Activated CD4-positive, alpha-beta T cell treated with anti-CD3 and anti-CD28 coated beads, Interleukin-2, amount 10 ng/mL, durations not matched to agents 7 days and 5 days (primary cell): Measurements from ENCODE around the gene CLASRP. TPM values are rescaled to one million over a fixed set of nuclear protein-coding genes. Genes with fewer than 3 reads are reported as not detected.

Experiments
- CTCF ChIA-PET: fragments of 350-600 bp; sonication (Branson Sonifier 250); formaldehyde crosslinking; loops from one replicate; lab custom pipeline; 2021; ENCODE audit warnings: antibody characterized with exemption; lab: Charles Lee
- POLR2A ChIA-PET: fragments of 350-600 bp; sonication (Branson Sonifier 250); formaldehyde crosslinking; loops from one replicate; lab custom pipeline; 2021; ENCODE audit warnings: antibody characterized with exemption; lab: Charles Lee
- DNase-seq: peaks from one replicate; pipeline ENCODE4 v3.0.0-alpha.2; 2020
- H3K27ac Mint-ChIP-seq: one replicate; pipeline ENCODE4 v1.8.0; 2021; ENCODE audit warnings: mild to moderate bottlenecking, moderate library complexity, mixed read lengths
- H3K27me3 Mint-ChIP-seq: one replicate; pipeline ENCODE4 v1.8.0; 2021; ENCODE audit warnings: mixed read lengths
- H3K36me3 Mint-ChIP-seq: one replicate; pipeline ENCODE4 v1.8.0; 2021; ENCODE audit warnings: low read depth, mixed read lengths
- H3K4me1 Mint-ChIP-seq: one replicate; pipeline ENCODE4 v1.8.0; 2021; ENCODE audit warnings: mixed read lengths
- H3K4me3 Mint-ChIP-seq: one replicate; pipeline ENCODE4 v1.8.0; 2021; ENCODE audit warnings: mild to moderate bottlenecking, moderate library complexity, mixed read lengths
- H3K9me3 Mint-ChIP-seq: one replicate; pipeline ENCODE4 v1.8.0; 2021; ENCODE audit warnings: mixed read lengths
- total RNA-seq, 2 experiments: library from RNA; stranded (reverse); gene quantifications; one replicate each; pipeline ENCODE4 v1.2.3, GENCODE V29; 2021

The CLASRP gene
- total RNA-seq, 2 experiments from 2014 or later, result 101 to 109 TPM

DNA sequence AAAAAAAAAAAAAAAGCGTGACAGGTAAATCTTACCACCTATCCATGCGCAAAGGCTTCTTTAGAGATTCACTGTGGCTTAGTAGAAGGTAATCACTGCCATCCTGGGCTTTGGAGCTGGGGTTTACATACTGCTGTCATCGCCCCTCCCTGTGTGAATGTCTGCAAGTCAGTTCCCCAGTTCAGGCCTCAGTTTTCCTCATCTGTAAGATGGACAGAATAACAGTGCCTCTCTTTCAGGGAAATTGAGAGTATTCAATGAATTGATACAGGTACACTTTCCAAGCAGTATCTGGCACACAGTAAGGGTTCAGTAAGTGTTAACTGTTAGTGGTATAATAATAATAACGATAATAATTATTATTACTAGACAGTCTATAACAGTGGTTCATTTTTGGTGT, 35.4 kb upstream of the CLASRP start:
- H3K4me3 Mint-ChIP-seq, result no peak overlapping the region
- peaks cover 29% of the 10 kb centered on the region for H3K4me1 Mint-ChIP-seq
- H3K36me3 Mint-ChIP-seq, result peaks cover 7% of the 10 kb centered on the region
- H3K27me3 Mint-ChIP-seq, result no peaks in the 10 kb centered on the region
- no peaks in the 10 kb centered on the region for H3K9me3 Mint-ChIP-seq
- ChIA-PET POLR2A (no interaction called here), CTCF (no interaction called here)
- no peak for DNase-seq
- peak overlapping the region; percentile 71 for H3K27ac Mint-ChIP-seq

- no peak for DNase-seq
- H3K4me1 Mint-ChIP-seq, result peaks cover 22% of the 10 kb centered on the region
- H3K27ac Mint-ChIP-seq, result peak overlapping the region; percentile 50
- ChIA-PET POLR2A (no interaction called here), CTCF (no interaction called here)
- no peaks in the 10 kb centered on the region for H3K27me3 Mint-ChIP-seq
- peaks cover 7% of the 10 kb centered on the region for H3K36me3 Mint-ChIP-seq
- no peaks in the 10 kb centered on the region for H3K9me3 Mint-ChIP-seq
- H3K4me3 Mint-ChIP-seq, result no peak overlapping the region
These were observed 33.1 kb upstream of the CLASRP start for GRCh38 chr19:45005787-45006186.

DNA sequence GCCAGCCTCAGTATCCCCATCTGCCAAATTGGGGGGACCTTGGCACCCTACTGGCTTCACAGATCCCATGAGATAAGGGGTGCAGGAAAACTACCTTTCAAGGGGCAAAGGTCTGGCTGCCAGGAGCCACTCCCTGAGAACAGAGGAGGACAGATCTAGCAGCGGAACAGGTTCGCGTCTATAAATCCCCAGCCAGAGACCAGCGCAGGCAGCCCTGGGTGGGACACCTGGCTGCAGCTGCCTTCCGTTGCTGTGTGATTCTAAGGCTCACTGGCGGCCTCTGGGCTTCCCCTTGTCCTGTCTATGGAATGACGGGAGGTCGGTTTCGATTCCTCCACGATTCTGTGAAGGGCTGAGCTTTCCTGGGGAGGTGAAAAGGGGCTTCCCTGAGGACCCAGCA, 30.3 kb upstream of the CLASRP start:
- ChIA-PET POLR2A (no interaction called here), CTCF (no interaction called here)
- no peaks in the 10 kb centered on the region for H3K27me3 Mint-ChIP-seq
- H3K27ac Mint-ChIP-seq, result peak overlapping the region; percentile 36
- DNase-seq, result no peak
- peaks cover 8% of the 10 kb centered on the region for H3K4me1 Mint-ChIP-seq
- H3K9me3 Mint-ChIP-seq, result no peaks in the 10 kb centered on the region
- no peak overlapping the region for H3K4me3 Mint-ChIP-seq
- peaks cover 5% of the 10 kb centered on the region for H3K36me3 Mint-ChIP-seq

DNA sequence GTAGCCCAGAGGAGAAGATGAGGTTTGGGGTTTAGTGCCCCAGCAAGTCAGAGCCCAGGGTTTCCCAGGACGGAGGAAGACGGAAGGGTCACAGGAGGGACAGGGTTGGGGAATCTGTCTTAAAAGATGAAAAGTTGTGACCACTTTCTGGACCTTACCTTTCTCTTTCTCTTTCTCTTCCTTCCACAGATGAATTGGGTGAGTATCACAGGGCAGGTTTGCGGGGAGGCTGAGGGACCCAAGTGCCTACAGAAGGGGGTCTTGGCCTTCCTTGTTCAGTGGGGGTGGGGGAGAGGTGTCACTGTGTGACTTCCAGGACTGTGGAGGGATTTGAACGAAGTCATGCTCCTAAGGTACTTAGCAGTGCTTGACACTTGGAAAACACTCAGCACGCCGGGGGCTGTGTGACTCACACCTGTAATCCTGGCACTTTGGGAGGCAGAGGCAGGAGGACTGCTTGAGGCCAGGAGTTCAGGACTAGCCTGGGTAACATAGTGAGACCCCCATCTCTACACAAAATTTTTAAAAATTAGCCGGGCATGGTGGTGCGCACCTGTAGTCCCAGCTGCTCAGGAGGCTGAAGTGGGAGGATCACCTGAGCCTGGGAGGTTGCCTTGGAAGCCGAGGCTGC, 29.1 kb upstream of the CLASRP start:
- ChIA-PET CTCF (no interaction called here), POLR2A (no interaction called here)
- peaks cover 5% of the 10 kb centered on the region for H3K36me3 Mint-ChIP-seq
- no peaks in the 10 kb centered on the region for H3K9me3 Mint-ChIP-seq
- no peak overlapping the region for H3K4me3 Mint-ChIP-seq
- peak overlapping the region; percentile 9 for H3K27ac Mint-ChIP-seq
- DNase-seq, result no peak
- peaks cover 8% of the 10 kb centered on the region for H3K4me1 Mint-ChIP-seq
- no peaks in the 10 kb centered on the region for H3K27me3 Mint-ChIP-seq

- Mint-ChIP-seq H3K9me3 (no peaks in the 10 kb centered on the region), H3K27me3 (no peaks in the 10 kb centered on the region), H3K4me1 (peaks cover 8% of the 10 kb centered on the region), H3K36me3 (peaks cover 5% of the 10 kb centered on the region), H3K27ac (no peak overlapping the region), H3K4me3 (no peak overlapping the region)
- DNase-seq, result no peak
- ChIA-PET POLR2A (no interaction called here), CTCF (no interaction called here)
These were observed 28.5 kb upstream of the CLASRP start for GRCh38 chr19:45010306-45010705.

GRCh38 chr19:45011959-45012358, 26.9 kb upstream of the CLASRP start:
- no peak for DNase-seq
- Mint-ChIP-seq H3K9me3 (no peaks in the 10 kb centered on the region), H3K4me3 (no peak overlapping the region), H3K36me3 (peaks cover 2% of the 10 kb centered on the region), H3K4me1 (peaks cover 6% of the 10 kb centered on the region), H3K27ac (no peak overlapping the region), H3K27me3 (no peaks in the 10 kb centered on the region)
- POLR2A ChIA-PET, result no interaction called here
- CTCF ChIA-PET, result no interaction called here

DNA sequence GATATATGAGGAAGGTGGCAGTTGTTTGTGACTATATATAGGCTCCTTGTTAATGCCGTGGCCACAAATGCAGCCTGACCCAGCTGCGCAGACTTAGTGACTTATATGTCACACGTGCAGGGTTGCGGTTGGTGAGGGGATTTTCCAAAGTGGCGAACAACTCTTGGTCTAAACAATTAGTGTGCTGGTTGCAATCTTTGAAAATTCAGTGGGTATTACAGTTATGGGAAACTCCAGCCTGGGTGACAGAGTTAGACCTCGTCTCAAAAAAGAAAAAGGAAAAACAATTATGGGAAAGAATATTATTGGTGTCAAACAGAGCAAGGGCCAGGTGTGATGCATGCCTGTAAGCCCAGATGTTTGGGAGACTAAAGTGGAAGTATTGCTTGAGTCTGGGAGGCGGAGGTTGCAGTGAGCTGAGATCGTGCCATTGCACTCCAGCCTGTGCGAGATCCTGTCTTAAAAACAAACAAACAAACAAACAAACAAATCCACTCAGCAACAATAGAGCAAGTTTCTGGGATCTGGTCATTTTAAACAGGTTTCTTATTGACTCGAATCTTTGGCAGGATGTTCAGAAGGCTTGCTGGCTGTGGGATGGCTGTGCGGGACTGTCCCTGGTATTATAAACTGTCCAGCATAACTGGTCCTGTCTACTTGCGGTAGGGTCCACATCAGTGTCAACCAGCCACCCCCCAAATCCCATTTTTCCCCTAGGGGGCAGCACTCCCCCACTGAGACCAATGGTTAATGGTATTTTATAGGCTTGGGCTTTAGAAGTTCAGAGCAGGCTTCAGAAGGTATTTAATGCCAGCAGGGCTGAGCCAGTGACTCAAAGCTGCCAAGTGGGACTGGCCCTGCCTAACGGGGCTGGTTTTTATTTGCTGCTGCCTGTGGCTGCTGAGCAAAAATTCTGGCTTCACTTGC, 22.2 kb upstream of the CLASRP start:
- Mint-ChIP-seq H3K36me3 (peaks cover 3% of the 10 kb centered on the region), H3K4me3 (no peak overlapping the region), H3K9me3 (no peaks in the 10 kb centered on the region), H3K4me1 (peaks cover 5% of the 10 kb centered on the region), H3K27me3 (no peaks in the 10 kb centered on the region), H3K27ac (peak overlapping the region; percentile 65)
- POLR2A ChIA-PET, result no interaction called here
- CTCF ChIA-PET, result interaction anchor here (1.0 kb wide), 1 partner anchor 62 kb away, joined by 3 read pairs; no protein-coding TSS in a partner anchor
- DNase-seq, result peak; percentile 79

- POLR2A ChIA-PET, result no interaction called here
- Mint-ChIP-seq H3K4me3 (no peak overlapping the region), H3K27ac (no peak overlapping the region)
These were observed 19.7 kb upstream of the CLASRP start for GRCh38 chr19:45019187-45019586.

GRCh38 chr19:45020071-45020470, 18.8 kb upstream of the CLASRP start:
- ChIA-PET CTCF (no interaction called here), POLR2A (no interaction called here)
- DNase-seq, result no peak
- Mint-ChIP-seq H3K4me1 (peaks cover 5% of the 10 kb centered on the region), H3K4me3 (no peak overlapping the region), H3K9me3 (no peaks in the 10 kb centered on the region), H3K27me3 (no peaks in the 10 kb centered on the region), H3K27ac (no peak overlapping the region), H3K36me3 (peaks cover 3% of the 10 kb centered on the region)

More at GRCh38 chr19:45019187-45019586, 19.7 kb upstream of the CLASRP start:
- CTCF ChIA-PET, result no interaction called here
- no peak for DNase-seq
- no peaks in the 10 kb centered on the region for H3K27me3 Mint-ChIP-seq
- H3K9me3 Mint-ChIP-seq, result no peaks in the 10 kb centered on the region
- H3K36me3 Mint-ChIP-seq, result peaks cover 3% of the 10 kb centered on the region
- peaks cover 5% of the 10 kb centered on the region for H3K4me1 Mint-ChIP-seq

DNA sequence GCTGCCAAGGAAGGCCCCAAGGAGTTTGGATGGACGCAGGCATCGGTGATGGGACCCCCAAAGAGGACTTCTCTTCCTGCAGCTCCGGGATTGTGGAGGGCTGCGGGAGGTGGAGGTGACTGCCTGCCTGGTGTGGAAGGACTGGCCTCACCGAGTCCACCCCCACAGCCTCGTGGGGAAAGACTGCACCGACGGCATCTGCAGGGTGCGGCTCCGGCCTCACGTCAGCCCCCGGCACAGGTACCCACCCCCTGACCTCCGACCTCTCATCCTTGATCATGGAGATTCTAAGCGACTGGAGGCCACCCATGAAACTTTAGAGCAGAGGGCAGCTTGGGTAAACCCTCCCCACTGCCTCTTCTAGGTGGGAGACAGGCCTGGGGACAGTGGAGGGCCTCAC, 16.9 kb upstream of the CLASRP start:
- Mint-ChIP-seq H3K4me3 (no peak overlapping the region), H3K27me3 (no peaks in the 10 kb centered on the region), H3K27ac (no peak overlapping the region), H3K36me3 (peaks cover 3% of the 10 kb centered on the region), H3K4me1 (no peaks in the 10 kb centered on the region), H3K9me3 (no peaks in the 10 kb centered on the region)
- no peak for DNase-seq
- POLR2A ChIA-PET, result no interaction called here
- CTCF ChIA-PET, result interaction anchor here (0.6 to 1.9 kb wide), 5 partner anchors 17 to 156 kb away, joined by 3 to 5 read pairs (median 3); partner anchors contain the start of genes CLASRP, CLPTM1 and TRAPPC6A

DNA sequence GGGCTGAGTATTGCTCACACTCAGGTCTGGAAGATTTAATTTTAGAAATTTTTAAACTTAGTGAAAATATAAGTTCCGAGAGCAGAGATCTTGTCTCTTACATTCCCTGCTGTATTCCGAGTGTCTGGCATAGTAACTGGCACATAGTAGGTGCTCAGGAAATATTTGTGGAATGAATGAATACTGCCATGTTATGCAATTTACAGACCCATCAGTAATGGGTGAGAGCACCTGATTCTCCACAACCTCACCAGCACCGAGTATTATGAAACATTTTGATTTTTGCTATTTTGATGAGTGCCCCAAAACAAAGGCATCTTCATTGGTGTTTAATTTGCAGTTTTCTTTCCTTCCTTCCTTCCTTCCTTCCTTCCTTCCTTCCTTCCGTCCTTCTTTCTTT, 15.8 kb upstream of the CLASRP start:
- H3K27me3 Mint-ChIP-seq, result no peaks in the 10 kb centered on the region
- H3K36me3 Mint-ChIP-seq, result peaks cover 5% of the 10 kb centered on the region
- no peak for DNase-seq
- no peak overlapping the region for H3K27ac Mint-ChIP-seq
- ChIA-PET POLR2A (no interaction called here), CTCF (interaction anchor here (0.7 to 1.1 kb wide), 3 partner anchors 16 to 120 kb away, joined by 3 to 4 read pairs (median 3); partner anchors contain the start of gene CLASRP)
- no peaks in the 10 kb centered on the region for H3K4me1 Mint-ChIP-seq
- H3K9me3 Mint-ChIP-seq, result no peaks in the 10 kb centered on the region
- peak overlapping the region; percentile 51 for H3K4me3 Mint-ChIP-seq

GRCh38 chr19:45025264-45025663, 13.6 kb upstream of the CLASRP start:
- H3K36me3 Mint-ChIP-seq, result peaks cover 6% of the 10 kb centered on the region
- H3K4me1 Mint-ChIP-seq, result no peaks in the 10 kb centered on the region
- DNase-seq, result no peak
- H3K27me3 Mint-ChIP-seq, result no peaks in the 10 kb centered on the region
- ChIA-PET POLR2A (no interaction called here), CTCF (interaction anchor here (0.9 to 1.2 kb wide), 2 partner anchors 24 to 63 kb away, joined by 4 to 12 read pairs; partner anchors contain the start of gene RELB)
- H3K4me3 Mint-ChIP-seq, result no peak overlapping the region
- no peak overlapping the region for H3K27ac Mint-ChIP-seq
- H3K9me3 Mint-ChIP-seq, result no peaks in the 10 kb centered on the region

- Mint-ChIP-seq H3K4me3 (no peak overlapping the region), H3K4me1 (no peaks in the 10 kb centered on the region), H3K27me3 (no peaks in the 10 kb centered on the region), H3K36me3 (peaks cover 13% of the 10 kb centered on the region), H3K9me3 (no peaks in the 10 kb centered on the region), H3K27ac (no peak overlapping the region)
- POLR2A ChIA-PET, result no interaction called here
- CTCF ChIA-PET, result interaction anchor here (0.7 to 2.0 kb wide), 4 partner anchors 12 to 515 kb away, joined by 3 to 6 read pairs (median 4); partner anchors contain the start of gene CLASRP
- no peak for DNase-seq
These were observed 11.5 kb upstream of the CLASRP start for GRCh38 chr19:45027371-45027770.
